Stomach smooth muscle (tissue), 2 donors: ENCODE data around the gene WDR91.

ENCODE experiments used
- H3K27ac ChIP-seq: one replicate; pipeline ENCODE4 v1.7.0; 2013; ENCODE audit warnings: mild to moderate bottlenecking, low read length, inconsistent platforms
- H3K27me3 ChIP-seq, 2 donors: one replicate each; pipeline ENCODE4 v1.7.0; 2013; ENCODE audit warnings: low read length in 2 of 2; ENCODE audit not compliant: insufficient read depth in 2 of 2, control insufficient read depth in 1 of 2
- H3K36me3 ChIP-seq, 2 donors: one replicate each; pipeline ENCODE4 v1.7.0; 2013; ENCODE audit warnings: low read length in 2 of 2; ENCODE audit not compliant: control insufficient read depth in 2 of 2, insufficient read depth in 2 of 2
- H3K4me1 ChIP-seq: one replicate; pipeline ENCODE4 v1.7.0; 2013; ENCODE audit warnings: low read length; ENCODE audit not compliant: control insufficient read depth, insufficient read depth
- H3K4me3 ChIP-seq, 2 donors: one replicate each; pipeline ENCODE4 v1.7.0; 2013; ENCODE audit warnings: low read length in 2 of 2
- H3K9ac ChIP-seq, 2 donors: one replicate each; pipeline ENCODE4 v1.7.0; 2013; ENCODE audit warnings: low read length in 2 of 2, mild to moderate bottlenecking in 1 of 2
- H3K9me3 ChIP-seq, 2 donors: one replicate each; pipeline ENCODE4 v1.7.0; 2013; ENCODE audit warnings: low read length in 2 of 2; ENCODE audit not compliant: control insufficient read depth in 2 of 2
- donor health status: healthy.
- donor health status: Pancreatic carcinoma.

WDR91 gene

DNA sequence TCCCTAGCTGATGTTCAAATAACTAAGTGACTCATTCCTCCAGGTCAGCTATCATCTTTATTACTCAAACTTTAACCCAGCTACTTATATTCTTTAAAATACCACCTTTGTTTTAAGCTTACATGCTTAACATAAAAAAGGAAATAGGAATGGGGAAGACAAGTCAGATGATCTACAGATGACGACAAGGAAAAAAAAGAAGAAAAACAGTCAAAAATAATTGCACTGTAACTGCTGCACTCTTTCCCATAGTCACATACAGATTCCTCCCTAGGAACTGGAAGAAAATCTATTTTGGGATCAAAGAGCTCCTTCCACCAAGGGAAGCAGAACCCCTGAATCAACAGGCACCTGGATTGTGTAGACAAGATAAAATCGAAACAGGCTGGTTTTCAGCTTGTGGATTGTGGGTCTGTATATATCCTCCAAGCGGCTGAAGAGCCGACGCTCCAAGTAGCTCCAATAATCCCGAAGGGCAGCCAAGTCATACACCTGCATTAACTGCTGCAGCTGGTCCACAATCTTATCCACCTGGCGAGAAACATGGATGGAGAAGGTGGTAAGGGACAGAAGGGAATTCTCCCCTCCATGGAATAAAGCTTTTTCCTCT is 2.0 kb downstream of the WDR91 start:
- H3K36me3 ChIP-seq = peaks cover 1 to 14% of the 10 kb centered on the region in 2 donors
- no peaks in the 10 kb centered on the region for H3K27me3 ChIP-seq
- no peak overlapping the region for H3K27ac ChIP-seq
- H3K4me3 ChIP-seq = no peak overlapping the region
- no peaks in the 10 kb centered on the region for H3K9me3 ChIP-seq
- peaks cover 19% of the 10 kb centered on the region for H3K4me1 ChIP-seq
- no peak overlapping the region for H3K9ac ChIP-seq

DNA sequence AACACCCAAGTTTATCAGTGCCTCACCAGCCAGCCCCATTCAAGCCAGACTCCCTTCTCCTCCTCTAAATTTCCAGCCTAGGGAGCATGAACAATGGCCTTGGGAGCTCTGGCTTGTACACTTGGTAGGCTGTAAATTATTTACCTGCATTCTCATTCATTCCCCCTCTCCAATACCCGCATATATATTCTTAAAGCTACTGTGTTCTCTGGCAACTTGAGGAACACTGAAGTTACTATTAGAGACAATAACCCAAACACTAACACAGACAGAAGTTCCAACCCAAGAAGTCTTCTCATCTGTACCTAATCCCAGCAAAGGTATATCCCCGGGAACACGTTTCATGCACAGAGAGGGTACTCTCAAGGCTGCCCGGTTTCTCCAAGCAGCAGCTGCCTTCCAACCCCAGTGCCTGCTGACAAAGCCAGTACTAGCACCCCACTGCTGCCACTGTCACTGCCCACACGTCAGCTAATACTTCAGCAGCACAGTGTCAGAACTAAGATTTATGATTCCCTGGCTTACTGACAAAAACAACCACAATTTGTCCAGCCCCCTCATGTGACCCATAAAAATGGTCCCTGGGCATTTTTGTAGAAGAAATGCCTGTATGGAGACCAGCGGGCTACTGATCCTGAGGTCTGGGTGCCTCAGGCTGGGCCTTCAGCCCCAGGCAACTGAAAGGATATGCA is 3.1 kb downstream of the WDR91 start:
- Histone ChIP-seq H3K9me3 (no peaks in the 10 kb centered on the region), H3K9ac (no peak overlapping the region), H3K36me3 (peaks cover 9 to 22% of the 10 kb centered on the region in 2 donors), H3K4me3 (no peak overlapping the region), H3K27me3 (no peaks in the 10 kb centered on the region), H3K27ac (no peak overlapping the region), H3K4me1 (peaks cover 19% of the 10 kb centered on the region)

DNA sequence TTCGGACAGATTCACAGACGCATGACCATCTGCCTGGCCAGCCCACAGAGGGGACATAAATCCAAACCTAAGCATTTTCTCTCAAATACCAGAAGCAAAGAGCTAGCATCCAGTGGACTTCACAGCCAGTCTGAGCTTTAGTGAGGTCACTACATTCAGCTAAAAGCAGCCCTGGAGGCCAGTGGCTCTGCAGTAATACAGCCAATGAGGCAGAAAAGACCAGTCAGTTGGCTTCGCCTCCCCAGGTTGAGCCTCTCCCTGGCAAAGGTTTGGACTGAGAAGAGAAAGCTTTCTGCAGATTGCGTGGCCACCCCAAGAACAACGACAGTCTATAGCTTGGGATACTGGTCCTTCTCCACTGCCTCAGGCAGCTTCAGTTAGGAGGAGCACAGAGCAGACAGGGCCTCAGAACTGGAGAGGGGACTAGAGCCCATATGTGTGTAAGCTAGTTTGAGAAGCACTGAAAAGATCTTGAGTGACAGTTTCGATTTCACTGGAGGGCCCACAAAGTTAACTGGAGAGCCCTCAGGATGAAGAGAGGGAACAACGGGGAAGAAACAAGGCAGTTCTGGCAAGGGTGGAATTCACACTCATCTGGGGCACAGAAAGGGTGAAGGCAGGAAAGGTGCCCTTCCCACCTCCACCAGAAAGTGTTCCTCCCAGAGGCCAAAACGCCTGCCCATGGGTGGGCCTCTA is 3.8 kb downstream of the WDR91 start:
- Histone ChIP-seq H3K36me3 (peaks cover 12 to 26% of the 10 kb centered on the region in 2 donors), H3K9ac (no peak overlapping the region), H3K27ac (no peak overlapping the region), H3K27me3 (no peaks in the 10 kb centered on the region), H3K4me3 (no peak overlapping the region), H3K4me1 (peaks cover 19% of the 10 kb centered on the region), H3K9me3 (no peaks in the 10 kb centered on the region)

DNA sequence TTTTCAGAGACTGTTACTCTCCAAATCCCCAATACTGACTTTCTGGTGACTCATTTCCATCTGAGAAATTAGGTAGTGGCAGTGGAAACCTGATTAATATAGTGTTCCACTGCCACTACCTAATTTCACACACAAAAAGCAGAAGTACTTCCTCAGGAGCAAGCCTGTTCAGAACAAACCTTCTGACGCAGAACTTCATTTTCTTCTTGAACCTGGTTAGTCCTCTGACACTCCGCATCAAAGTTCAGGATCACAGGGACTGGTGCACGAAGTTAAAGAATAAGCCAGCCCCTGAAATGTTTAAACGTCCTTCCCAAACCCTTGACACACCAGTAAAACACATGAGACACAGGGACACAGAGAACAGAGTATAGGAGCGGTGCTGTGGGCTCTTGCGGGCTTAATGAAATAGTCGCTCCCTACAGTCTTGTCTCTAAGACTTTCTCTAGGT is 4.4 kb downstream of the WDR91 start:
- peaks cover 12 to 26% of the 10 kb centered on the region in 2 donors for H3K36me3 ChIP-seq
- H3K4me1 ChIP-seq = peaks cover 16% of the 10 kb centered on the region
- no peak overlapping the region for H3K27ac ChIP-seq
- no peaks in the 10 kb centered on the region for H3K27me3 ChIP-seq
- H3K4me3 ChIP-seq = no peak overlapping the region
- H3K9ac ChIP-seq = no peak overlapping the region
- H3K9me3 ChIP-seq = no peaks in the 10 kb centered on the region

DNA sequence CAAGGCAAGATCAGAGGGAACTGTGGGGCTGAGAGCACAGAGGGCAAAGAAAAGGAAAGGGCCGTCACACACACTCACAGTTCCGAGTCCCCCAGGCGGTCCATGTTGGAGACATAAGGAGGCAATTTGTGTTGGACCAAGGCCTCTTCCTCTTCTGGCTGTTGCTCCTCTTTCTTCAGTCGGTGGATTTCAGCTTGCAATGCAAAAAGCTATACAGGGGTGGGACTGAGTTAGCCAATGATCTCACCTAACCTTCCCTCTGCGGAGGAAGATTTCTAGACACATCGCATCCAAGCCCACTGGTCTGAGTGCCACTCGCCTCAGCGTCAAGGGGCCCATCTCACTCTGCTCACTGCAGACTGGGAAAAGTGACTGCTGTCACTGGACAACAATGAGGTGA is 5.5 kb downstream of the WDR91 start:
- no peak overlapping the region for H3K4me3 ChIP-seq
- no peaks in the 10 kb centered on the region for H3K27me3 ChIP-seq
- peaks cover 11% of the 10 kb centered on the region for H3K4me1 ChIP-seq
- H3K9ac ChIP-seq = no peak overlapping the region
- no peak overlapping the region for H3K27ac ChIP-seq
- peaks cover 15 to 36% of the 10 kb centered on the region in 2 donors for H3K36me3 ChIP-seq
- no peaks in the 10 kb centered on the region for H3K9me3 ChIP-seq

DNA sequence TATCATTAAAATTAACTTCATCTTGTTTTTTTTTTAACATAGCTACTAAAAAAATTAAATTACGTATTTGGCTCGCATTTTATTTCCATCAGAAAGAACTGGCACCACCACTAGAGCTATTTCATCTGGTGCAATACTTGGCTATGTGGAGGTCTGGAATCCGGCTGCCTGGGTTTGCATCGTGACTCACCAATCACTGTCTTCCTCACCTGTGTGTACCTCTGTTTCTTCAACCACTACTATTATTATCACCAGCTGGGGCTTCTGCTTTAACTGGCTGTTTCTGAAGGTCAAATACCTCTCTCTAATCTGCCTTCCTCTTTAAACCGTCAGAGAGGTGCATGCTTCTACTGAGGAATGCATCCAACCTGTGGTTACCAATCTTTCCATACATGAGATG is 6.5 kb downstream of the WDR91 start:
- Histone ChIP-seq H3K27me3 (no peaks in the 10 kb centered on the region), H3K4me1 (peaks cover 4% of the 10 kb centered on the region), H3K27ac (no peak overlapping the region), H3K36me3 (peaks cover 22 to 43% of the 10 kb centered on the region in 2 donors), H3K9me3 (no peaks in the 10 kb centered on the region), H3K9ac (no peak overlapping the region), H3K4me3 (no peak overlapping the region)

DNA sequence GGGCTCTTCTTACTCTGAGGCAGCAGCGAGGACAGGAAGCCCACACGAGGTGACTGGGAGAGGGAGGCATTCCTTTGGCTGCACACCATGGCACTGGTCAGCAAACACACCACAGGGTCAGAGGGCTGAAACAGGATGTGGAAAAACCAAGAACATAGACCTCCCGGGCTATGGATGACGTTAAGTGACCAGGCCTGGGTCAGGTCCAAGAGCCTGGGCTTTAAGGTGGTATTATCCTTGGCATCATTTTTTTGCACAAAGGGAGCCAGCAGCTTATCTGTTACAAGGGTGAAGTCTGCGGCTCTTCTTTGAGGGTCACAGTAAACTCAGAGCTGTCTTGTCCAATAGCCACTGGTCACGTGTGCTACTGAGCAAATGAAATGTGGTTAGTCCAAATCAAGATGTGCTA is 7.0 kb downstream of the WDR91 start:
- Histone ChIP-seq H3K9me3 (no peaks in the 10 kb centered on the region), H3K4me3 (no peak overlapping the region), H3K36me3 (peaks cover 27 to 48% of the 10 kb centered on the region in 2 donors), H3K4me1 (no peaks in the 10 kb centered on the region), H3K27ac (no peak overlapping the region), H3K27me3 (no peaks in the 10 kb centered on the region), H3K9ac (no peak overlapping the region)

DNA sequence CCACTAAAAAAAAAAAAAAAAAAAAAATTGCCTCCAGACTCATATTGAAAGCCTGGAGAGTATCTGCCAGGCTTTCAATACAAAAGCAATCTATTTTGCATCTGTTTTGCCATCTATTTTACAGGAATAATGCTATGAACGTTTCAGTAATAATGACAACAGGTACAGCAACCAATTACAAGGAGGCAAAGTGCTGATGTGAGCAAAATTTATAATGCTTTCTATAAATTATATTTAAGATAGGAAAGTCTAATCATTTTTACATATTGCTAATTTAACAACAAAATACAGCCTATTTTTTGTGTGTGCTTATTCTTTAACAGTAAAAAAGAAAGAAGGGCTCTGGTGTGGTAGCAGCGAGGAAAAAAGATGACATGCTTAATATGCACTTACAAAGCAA is 10.0 kb downstream of the WDR91 start:
- Histone ChIP-seq H3K27me3 (no peaks in the 10 kb centered on the region), H3K27ac (no peak overlapping the region), H3K4me1 (no peaks in the 10 kb centered on the region), H3K9me3 (no peaks in the 10 kb centered on the region), H3K4me3 (no peak overlapping the region), H3K9ac (no peak overlapping the region), H3K36me3 (peaks cover 36 to 57% of the 10 kb centered on the region in 2 donors)

DNA sequence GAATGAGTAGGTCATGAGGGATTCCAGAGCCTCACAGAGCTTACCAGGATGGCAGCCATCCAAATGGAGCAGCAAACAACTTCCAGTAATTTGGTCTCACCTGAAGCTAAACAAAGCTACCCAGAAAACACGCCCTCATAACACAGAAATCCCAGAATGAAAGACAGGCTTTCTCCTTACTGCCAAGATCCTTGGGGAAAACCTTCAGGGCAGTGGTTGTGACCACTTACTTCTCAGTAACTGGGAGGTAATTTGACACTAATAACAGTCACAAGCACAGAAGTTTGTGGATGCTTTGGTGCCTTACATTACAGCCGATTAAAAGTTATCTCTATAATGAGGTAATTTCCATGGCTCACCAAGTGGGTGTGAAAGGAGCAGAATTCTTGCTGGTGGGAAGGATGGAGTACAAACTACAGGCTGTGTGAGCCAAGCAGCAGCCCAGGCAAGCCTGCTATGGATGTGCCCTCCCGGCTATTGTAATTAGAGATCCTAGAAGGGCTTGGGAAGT is 10.4 kb downstream of the WDR91 start:
- H3K4me1 ChIP-seq = no peaks in the 10 kb centered on the region
- H3K36me3 ChIP-seq = peaks cover 36 to 59% of the 10 kb centered on the region in 2 donors
- no peak overlapping the region for H3K4me3 ChIP-seq

DNA sequence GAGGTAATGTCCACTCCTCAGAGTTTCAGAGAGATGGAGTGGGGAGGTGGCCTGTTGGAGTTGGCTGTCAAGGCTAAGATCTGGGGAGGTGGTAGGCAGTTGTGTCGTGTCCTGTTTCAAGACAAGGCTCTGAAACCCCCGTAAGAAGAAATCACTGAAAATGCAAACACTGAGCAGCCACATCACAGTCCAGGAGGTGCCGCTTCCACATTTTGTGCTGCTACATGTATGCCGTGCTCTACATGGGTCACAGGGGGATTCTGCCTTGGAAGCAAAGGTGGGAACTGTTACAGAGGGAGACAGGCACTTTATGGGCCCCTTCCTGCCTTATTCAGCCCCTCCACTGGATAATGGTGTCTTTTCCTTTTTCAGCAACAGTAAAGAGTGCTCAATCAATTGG is 11.9 kb downstream of the WDR91 start:
- Histone ChIP-seq H3K4me1 (peaks cover 2% of the 10 kb centered on the region), H3K36me3 (peaks cover 36 to 56% of the 10 kb centered on the region in 2 donors), H3K27ac (no peak overlapping the region), H3K4me3 (no peak overlapping the region), H3K9me3 (no peaks in the 10 kb centered on the region), H3K9ac (no peak overlapping the region), H3K27me3 (no peaks in the 10 kb centered on the region)

More for the DNA sequence above, 10.4 kb downstream of the WDR91 start:
- H3K27me3 ChIP-seq = no peaks in the 10 kb centered on the region
- no peak overlapping the region for H3K27ac ChIP-seq
- H3K9ac ChIP-seq = no peak overlapping the region
- H3K9me3 ChIP-seq = no peaks in the 10 kb centered on the region
